CD14-positive monocyte (primary cell): ENCODE results near the gene HARBI1. TPM values are rescaled to one million over a fixed set of nuclear protein-coding genes. Genes with fewer than 3 reads are reported as not detected.

Experiments
- DNase-seq, 3 donors: peaks; one replicate each; pipeline ENCODE4 v3.0.0-alpha.2; 2011 to 2022
- H2AFZ ChIP-seq: 2 replicates; pipeline ENCODE4 v1.6.0; 2012; ENCODE audit warnings: mild to moderate bottlenecking, low read depth, low read length, inconsistent platforms; ENCODE audit not compliant: insufficient read depth, poor library complexity, severe bottlenecking
- H3K27ac ChIP-seq, 2 donors: 1 replicate in 1 of 2; 2 replicates in 1 of 2; pipeline ENCODE4 v1.5.1; 2012 to 2013; ENCODE audit warnings: low read length in 2 of 2, control low read depth in 1 of 2, inconsistent platforms in 1 of 2, low read depth in 1 of 2, mild to moderate bottlenecking in 1 of 2
- H3K27me3 ChIP-seq, 2 donors: one replicate each; pipeline versions ENCODE4 v1.6.0 to v1.6.1; 2011 to 2013; ENCODE audit warnings: low read length in 2 of 2; ENCODE audit not compliant: control insufficient read depth in 2 of 2, insufficient read depth in 2 of 2
- H3K36me3 ChIP-seq, 2 donors: replicated peaks in 1 of 2; 1 replicate in 1 of 2; 2 replicates in 1 of 2; pipeline versions ENCODE4 v1.5.1 to v1.6.1; 2012 to 2013; ENCODE audit warnings: low read length in 2 of 2, control low read depth in 1 of 2, inconsistent platforms in 1 of 2, mild to moderate bottlenecking in 1 of 2; ENCODE audit not compliant: insufficient read depth in 2 of 2, control insufficient read depth in 1 of 2
- H3K4me1 ChIP-seq, 2 donors: 1 replicate in 1 of 2; 2 replicates in 1 of 2; pipeline versions ENCODE4 v1.5.1 to v1.6.1; 2012 to 2013; ENCODE audit warnings: low read length in 2 of 2, control low read depth in 1 of 2, inconsistent platforms in 1 of 2, mild to moderate bottlenecking in 1 of 2, moderate library complexity in 1 of 2; ENCODE audit not compliant: insufficient read depth in 2 of 2, control insufficient read depth in 1 of 2
- H3K4me2 ChIP-seq: replicated peaks from 2 replicates; pipeline ENCODE3; 2012; ENCODE audit warnings: low read length, moderate library complexity, mild to moderate bottlenecking; ENCODE audit not compliant: poor library complexity, severe bottlenecking; ENCODE audit errors: extremely low read depth
- H3K4me3 ChIP-seq, 3 experiments: fragments of 200-600 bp in 1 of 3; sonication (generic) in 1 of 3; replicated peaks in 1 of 3; 1 replicate in 2 of 3; 2 replicates in 1 of 3; pipeline ENCODE4 v1.5.1; 2011 to 2013; ENCODE audit warnings: low read length in 3 of 3, mild to moderate bottlenecking in 3 of 3, control low read depth in 2 of 3, low read depth in 2 of 3, inconsistent platforms in 1 of 3, moderate library complexity in 1 of 3
- H3K79me2 ChIP-seq: 2 replicates; pipeline ENCODE4 v1.6.0; 2012; ENCODE audit warnings: mild to moderate bottlenecking, control low read depth, inconsistent platforms, low read length, moderate library complexity; ENCODE audit not compliant: insufficient read depth
- H3K9ac ChIP-seq: 2 replicates; pipeline ENCODE4 v1.6.0; 2017; ENCODE audit warnings: low read length, mild to moderate bottlenecking; ENCODE audit not compliant: insufficient read depth, poor library complexity, severe bottlenecking
- H3K9me3 ChIP-seq, 2 donors: replicated peaks in 1 of 2; 1 replicate in 1 of 2; 2 replicates in 1 of 2; pipeline versions ENCODE4 v1.5.1 to v1.6.1; 2012 to 2013; ENCODE audit warnings: low read length in 2 of 2, control low read depth in 1 of 2; ENCODE audit not compliant: control insufficient read depth in 1 of 2, insufficient read depth in 1 of 2
- H4K20me1 ChIP-seq: 2 replicates; pipeline ENCODE4 v1.6.0; 2012; ENCODE audit warnings: mild to moderate bottlenecking, low read length, control low read depth, moderate library complexity; ENCODE audit not compliant: insufficient read depth
- H3K27ac Mint-ChIP-seq, 7 donors: one replicate each; pipeline ENCODE4 v1.8.0; 2020; ENCODE audit warnings: mild to moderate bottlenecking in 7 of 7, mixed read lengths in 7 of 7, moderate library complexity in 6 of 7, inconsistent platforms in 2 of 7
- H3K27me3 Mint-ChIP-seq, 3 donors: one replicate each; pipeline ENCODE4 v1.8.0; 2021 to 2022; ENCODE audit warnings: low read depth in 3 of 3, mild to moderate bottlenecking in 3 of 3, mixed read lengths in 3 of 3, moderate library complexity in 3 of 3, inconsistent platforms in 1 of 3
- H3K36me3 Mint-ChIP-seq, 2 donors: one replicate each; pipeline ENCODE4 v1.8.0; 2020; ENCODE audit warnings: mixed read lengths in 2 of 2, inconsistent platforms in 1 of 2, mild to moderate bottlenecking in 1 of 2
- H3K4me1 Mint-ChIP-seq: one replicate; pipeline ENCODE4 v1.8.0; 2020; ENCODE audit warnings: mild to moderate bottlenecking, mixed read lengths
- H3K4me3 Mint-ChIP-seq, 2 donors: one replicate each; pipeline ENCODE4 v1.8.0; 2020; ENCODE audit warnings: mild to moderate bottlenecking in 2 of 2, mixed read lengths in 2 of 2, moderate library complexity in 1 of 2
- H3K9me3 Mint-ChIP-seq, 7 donors: one replicate each; pipeline ENCODE4 v1.8.0; 2020 to 2022; ENCODE audit warnings: mixed read lengths in 7 of 7, mild to moderate bottlenecking in 6 of 7, moderate library complexity in 6 of 7, inconsistent platforms in 2 of 7
- WGBS: methylation state at CpG from one replicate; pipeline ENCODE4 v1.1.5; 2013; ENCODE audit warnings: missing lambda C conversion rate; ENCODE audit not compliant: insufficient coverage; 5-methylcytosine and 5-hydroxymethylcytosine counted together
- intact Hi-C, 2 donors: fragments of 100-400 bp; cut with micrococcal nuclease; formaldehyde crosslinking; loops; one replicate each; pipeline versions ENCODE4 v1.15.0 to v1.15.1; 2023
- polyA plus RNA-seq, 3 donors: library from polyadenylated mRNA; depleted of rRNA in 1 of 3; unstranded in 2 of 3; stranded (reverse) in 1 of 3; fragments of 300-500 nt in 2 of 3; fragments of >200 nt in 1 of 3; fragmentation: Illumina TruSeq in 2 of 3; gene quantifications; 1 replicate in 2 of 3; 2 replicates in 1 of 3; pipeline ENCODE4 v1.2.3, GENCODE V29; 2012 to 2021
- TF ChIP-seq, protein P1 (sequence below): fragments of 200-600 bp; IDR thresholded peaks from one replicate; pipeline ENCODE4 v1.8.0; 2022; ENCODE audit warnings: antibody characterized with exemption, mild to moderate bottlenecking

Gene HARBI1
- polyA plus RNA-seq, 3 donors: 2.1 to 4.4 (median 2.1) TPM

DNA sequence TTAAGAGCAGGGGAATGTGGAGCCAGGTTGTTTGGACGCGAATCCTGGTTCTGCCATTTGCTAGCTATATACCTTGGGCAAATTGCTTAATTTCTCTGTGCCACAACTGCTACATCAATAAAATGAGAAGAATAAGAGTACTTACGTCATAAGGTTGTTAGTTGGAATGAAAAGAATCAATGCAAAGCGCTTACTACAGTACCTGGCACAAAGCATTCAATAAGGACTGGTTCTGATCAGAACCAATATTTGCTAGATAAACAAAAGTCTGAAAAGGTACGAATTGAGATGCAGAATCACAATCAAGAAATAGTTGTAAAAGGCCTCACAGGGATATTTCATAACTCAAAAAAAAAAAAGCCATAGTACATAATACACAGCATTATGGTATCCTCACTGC is 34.4 kb downstream of the HARBI1 start:
- Histone ChIP-seq H4K20me1 (peaks cover 56% of the 10 kb centered on the region), H3K27ac (no peak overlapping the region), H3K4me2 (no peak overlapping the region), H2AFZ (no peak overlapping the region), H3K9me3 (no peaks in the 10 kb centered on the region), H3K9ac (no peak overlapping the region), H3K4me3 (no peak overlapping the region), H3K4me1 (no peaks in the 10 kb centered on the region), H3K36me3 (peaks cover 0 to 10% of the 10 kb centered on the region in 2 donors), H3K79me2 (peaks cover 68% of the 10 kb centered on the region), H3K27me3 (no peaks in the 10 kb centered on the region)
- TF ChIP-seq, protein P1, sequence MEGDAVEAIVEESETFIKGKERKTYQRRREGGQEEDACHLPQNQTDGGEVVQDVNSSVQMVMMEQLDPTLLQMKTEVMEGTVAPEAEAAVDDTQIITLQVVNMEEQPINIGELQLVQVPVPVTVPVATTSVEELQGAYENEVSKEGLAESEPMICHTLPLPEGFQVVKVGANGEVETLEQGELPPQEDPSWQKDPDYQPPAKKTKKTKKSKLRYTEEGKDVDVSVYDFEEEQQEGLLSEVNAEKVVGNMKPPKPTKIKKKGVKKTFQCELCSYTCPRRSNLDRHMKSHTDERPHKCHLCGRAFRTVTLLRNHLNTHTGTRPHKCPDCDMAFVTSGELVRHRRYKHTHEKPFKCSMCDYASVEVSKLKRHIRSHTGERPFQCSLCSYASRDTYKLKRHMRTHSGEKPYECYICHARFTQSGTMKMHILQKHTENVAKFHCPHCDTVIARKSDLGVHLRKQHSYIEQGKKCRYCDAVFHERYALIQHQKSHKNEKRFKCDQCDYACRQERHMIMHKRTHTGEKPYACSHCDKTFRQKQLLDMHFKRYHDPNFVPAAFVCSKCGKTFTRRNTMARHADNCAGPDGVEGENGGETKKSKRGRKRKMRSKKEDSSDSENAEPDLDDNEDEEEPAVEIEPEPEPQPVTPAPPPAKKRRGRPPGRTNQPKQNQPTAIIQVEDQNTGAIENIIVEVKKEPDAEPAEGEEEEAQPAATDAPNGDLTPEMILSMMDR: no peak
- H3K36me3 Mint-ChIP-seq: peaks cover 1 to 22% of the 10 kb centered on the region in 2 donors
- no peak for DNase-seq
- H3K9me3 Mint-ChIP-seq: no peaks in the 10 kb centered on the region
- H3K4me3 Mint-ChIP-seq: no peak overlapping the region
- intact Hi-C loops: no loop called here
- no peaks in the 10 kb centered on the region for H3K4me1 Mint-ChIP-seq
- WGBS: no CpG with 5 or more reads among the region's 5 CpGs
- H3K27ac Mint-ChIP-seq: no peak overlapping the region
- no peaks in the 10 kb centered on the region for H3K27me3 Mint-ChIP-seq

DNA sequence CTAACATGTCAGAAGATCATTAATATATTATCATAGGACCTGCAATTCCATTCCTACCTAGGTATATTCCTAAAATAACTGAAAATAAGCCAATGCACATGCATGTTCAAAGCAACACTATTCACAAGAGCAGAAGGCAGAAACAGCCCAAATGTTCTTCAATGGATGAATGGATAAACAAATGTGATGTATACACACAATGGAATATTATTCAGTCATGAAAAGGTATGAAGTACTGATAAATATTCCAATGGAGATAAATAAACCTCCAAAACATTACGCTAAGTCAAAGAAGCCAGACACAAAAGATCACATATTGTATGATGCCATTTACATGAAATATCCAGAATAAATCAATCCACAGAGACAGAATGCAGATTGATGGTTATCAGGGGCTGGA is 40.0 kb downstream of the HARBI1 start:
- no peak overlapping the region for H3K27ac Mint-ChIP-seq
- no CpG with 5 or more reads among the region's 1 CpG for WGBS
- Histone ChIP-seq H3K79me2 (peaks cover 85% of the 10 kb centered on the region), H3K27me3 (no peaks in the 10 kb centered on the region), H3K4me1 (peaks cover 0 to 7% of the 10 kb centered on the region in 2 donors), H3K27ac (no peak overlapping the region), H3K36me3 (no peaks in the 10 kb centered on the region), H3K4me3 (no peak overlapping the region), H3K9ac (no peak overlapping the region), H3K4me2 (no peak overlapping the region), H4K20me1 (peaks cover 71% of the 10 kb centered on the region), H2AFZ (no peak overlapping the region), H3K9me3 (no peaks in the 10 kb centered on the region)
- TF ChIP-seq, protein P1: no peak
- peaks cover 1 to 10% of the 10 kb centered on the region in 2 donors for H3K36me3 Mint-ChIP-seq
- no peak overlapping the region for H3K4me3 Mint-ChIP-seq
- intact Hi-C loops: no loop called here
- no peaks in the 10 kb centered on the region for H3K27me3 Mint-ChIP-seq
- DNase-seq: no peak
- no peaks in the 10 kb centered on the region for H3K9me3 Mint-ChIP-seq
- peaks cover 16% of the 10 kb centered on the region for H3K4me1 Mint-ChIP-seq
